Esophagus muscularis mucosa (tissue), 4 donors: Measurements from ENCODE around the gene EHD1. TPM values are rescaled to one million over a fixed set of nuclear protein-coding genes. Genes with fewer than 3 reads are reported as not detected.

Experiments used
- DNase-seq: peaks from one replicate; pipeline ENCODE4 v3.0.0-alpha.2; 2017; ENCODE audit errors: extremely low spot score
- H3K27ac ChIP-seq, 4 donors: fragments of 200-600 bp; sonication (generic); replicated peaks in 1 of 4; 1 replicate in 3 of 4; 2 replicates in 1 of 4; pipeline ENCODE4 v1.5.1; 2016 to 2019; ENCODE audit warnings: mild to moderate bottlenecking in 1 of 4
- H3K27me3 ChIP-seq, 4 donors: fragments of 200-600 bp; sonication (generic); one replicate each; pipeline versions ENCODE4 v1.5.1 to v1.6.0; 2016 to 2019
- H3K36me3 ChIP-seq, 4 donors: fragments of 200-600 bp; sonication (generic); one replicate each; pipeline ENCODE4 v1.5.1; 2016 to 2019
- H3K4me1 ChIP-seq, 4 donors: fragments of 200-600 bp; sonication (generic); one replicate each; pipeline ENCODE4 v1.5.1; 2016 to 2019
- H3K4me3 ChIP-seq, 4 donors: fragments of 200-600 bp; sonication (generic); 1 replicate in 2 of 4; 2 replicates in 2 of 4; pipeline ENCODE4 v1.5.1; 2016 to 2019; ENCODE audit warnings: mild to moderate bottlenecking in 4 of 4, moderate library complexity in 1 of 4
- H3K9me3 ChIP-seq, 4 donors: fragments of 200-600 bp; sonication (generic); 1 replicate in 3 of 4; 2 replicates in 1 of 4; pipeline ENCODE4 v1.5.1; 2016 to 2019
- EP300 ChIP-seq: sonication (generic); formaldehyde crosslinking; IDR thresholded peaks from one replicate; pipeline ENCODE4 v1.6.1; 2017; ENCODE audit warnings: antibody characterized with exemption
- POLR2A ChIP-seq: fragments of 450-650 bp; IDR thresholded peaks from one replicate; pipeline ENCODE4 v1.6.1; 2017; ENCODE audit warnings: antibody characterized with exemption, moderate library complexity, mild to moderate bottlenecking, low read depth
- POLR2AphosphoS5 ChIP-seq, 2 donors: sonication (generic); formaldehyde crosslinking; IDR thresholded peaks; one replicate each; pipeline ENCODE4 v1.6.1; 2017; ENCODE audit warnings: antibody characterized with exemption in 2 of 2
- WGBS: methylation state at CpG from one replicate; pipeline ENCODE4 v1.1.5; 2018; 5-methylcytosine and 5-hydroxymethylcytosine counted together
- intact Hi-C: fragments of 100-400 bp; cut with DNase I; formaldehyde crosslinking; loops from one replicate; pipeline ENCODE4 v1.15.1; 2023
- total RNA-seq, 4 donors: library from RNA; depleted of rRNA; stranded (reverse); fragments of >200 nt; gene quantifications; one replicate each; pipeline versions ENCODE4 v1.1.0 to v1.2.1, GENCODE V29; 2016
- TF ChIP-seq, protein P1 (sequence below), 3 experiments: fragments of 200-600 bp in 2 of 3; fragments of 450-650 bp in 1 of 3; sonication (generic) in 2 of 3; IDR thresholded peaks; one replicate each; pipeline ENCODE4 v1.5.1; 2017 to 2019; ENCODE audit warnings: antibody characterized with exemption in 3 of 3, mild to moderate bottlenecking in 2 of 3, moderate library complexity in 1 of 3

Gene EHD1
- total RNA-seq, 4 donors from 2014 or later, result 57.0 to 193 (median 104) TPM

DNA sequence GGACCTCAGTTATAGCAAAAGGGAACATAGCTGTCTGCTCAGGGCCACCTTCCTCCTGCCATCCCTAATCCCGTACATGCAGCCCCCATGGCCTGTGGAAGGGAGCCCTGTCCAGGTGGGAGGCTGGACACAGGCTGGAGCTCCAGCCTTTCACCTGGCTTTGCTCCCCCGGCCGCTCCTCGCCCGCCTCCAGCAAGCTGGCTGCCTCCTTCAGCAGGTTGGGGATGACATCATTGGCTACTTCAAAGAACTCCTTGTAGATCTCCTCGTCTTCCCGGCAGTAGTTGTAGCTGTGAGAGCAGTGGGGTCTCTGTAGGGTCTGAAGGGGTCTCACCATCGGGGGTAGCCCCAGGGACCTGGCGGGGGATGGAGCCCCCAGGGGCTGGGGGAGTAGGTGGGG lies 72.9 kb downstream of the EHD1 start:
- 82% methylated on average over 5 of the region's 9 CpGs for WGBS
- H3K27ac ChIP-seq, result no peak overlapping the region
- H3K27me3 ChIP-seq, result no peaks in the 10 kb centered on the region
- H3K4me3 ChIP-seq, result no peak overlapping the region
- TF ChIP-seq EP300 (no peak), POLR2AphosphoS5 (IDR thresholded peaks at IDR 0.05) (no peak), POLR2A (no peak)
- TF ChIP-seq, protein P1, sequence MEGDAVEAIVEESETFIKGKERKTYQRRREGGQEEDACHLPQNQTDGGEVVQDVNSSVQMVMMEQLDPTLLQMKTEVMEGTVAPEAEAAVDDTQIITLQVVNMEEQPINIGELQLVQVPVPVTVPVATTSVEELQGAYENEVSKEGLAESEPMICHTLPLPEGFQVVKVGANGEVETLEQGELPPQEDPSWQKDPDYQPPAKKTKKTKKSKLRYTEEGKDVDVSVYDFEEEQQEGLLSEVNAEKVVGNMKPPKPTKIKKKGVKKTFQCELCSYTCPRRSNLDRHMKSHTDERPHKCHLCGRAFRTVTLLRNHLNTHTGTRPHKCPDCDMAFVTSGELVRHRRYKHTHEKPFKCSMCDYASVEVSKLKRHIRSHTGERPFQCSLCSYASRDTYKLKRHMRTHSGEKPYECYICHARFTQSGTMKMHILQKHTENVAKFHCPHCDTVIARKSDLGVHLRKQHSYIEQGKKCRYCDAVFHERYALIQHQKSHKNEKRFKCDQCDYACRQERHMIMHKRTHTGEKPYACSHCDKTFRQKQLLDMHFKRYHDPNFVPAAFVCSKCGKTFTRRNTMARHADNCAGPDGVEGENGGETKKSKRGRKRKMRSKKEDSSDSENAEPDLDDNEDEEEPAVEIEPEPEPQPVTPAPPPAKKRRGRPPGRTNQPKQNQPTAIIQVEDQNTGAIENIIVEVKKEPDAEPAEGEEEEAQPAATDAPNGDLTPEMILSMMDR (IDR thresholded peaks at IDR 0.05), result no peak
- no peaks in the 10 kb centered on the region for H3K9me3 ChIP-seq
- no peak for DNase-seq
- peaks cover 12 to 43% (median 37%) of the 10 kb centered on the region in 4 donors for H3K36me3 ChIP-seq
- peaks cover 29 to 61% (median 50%) of the 10 kb centered on the region in 4 donors for H3K4me1 ChIP-seq
- intact Hi-C loops, result no loop called here

DNA sequence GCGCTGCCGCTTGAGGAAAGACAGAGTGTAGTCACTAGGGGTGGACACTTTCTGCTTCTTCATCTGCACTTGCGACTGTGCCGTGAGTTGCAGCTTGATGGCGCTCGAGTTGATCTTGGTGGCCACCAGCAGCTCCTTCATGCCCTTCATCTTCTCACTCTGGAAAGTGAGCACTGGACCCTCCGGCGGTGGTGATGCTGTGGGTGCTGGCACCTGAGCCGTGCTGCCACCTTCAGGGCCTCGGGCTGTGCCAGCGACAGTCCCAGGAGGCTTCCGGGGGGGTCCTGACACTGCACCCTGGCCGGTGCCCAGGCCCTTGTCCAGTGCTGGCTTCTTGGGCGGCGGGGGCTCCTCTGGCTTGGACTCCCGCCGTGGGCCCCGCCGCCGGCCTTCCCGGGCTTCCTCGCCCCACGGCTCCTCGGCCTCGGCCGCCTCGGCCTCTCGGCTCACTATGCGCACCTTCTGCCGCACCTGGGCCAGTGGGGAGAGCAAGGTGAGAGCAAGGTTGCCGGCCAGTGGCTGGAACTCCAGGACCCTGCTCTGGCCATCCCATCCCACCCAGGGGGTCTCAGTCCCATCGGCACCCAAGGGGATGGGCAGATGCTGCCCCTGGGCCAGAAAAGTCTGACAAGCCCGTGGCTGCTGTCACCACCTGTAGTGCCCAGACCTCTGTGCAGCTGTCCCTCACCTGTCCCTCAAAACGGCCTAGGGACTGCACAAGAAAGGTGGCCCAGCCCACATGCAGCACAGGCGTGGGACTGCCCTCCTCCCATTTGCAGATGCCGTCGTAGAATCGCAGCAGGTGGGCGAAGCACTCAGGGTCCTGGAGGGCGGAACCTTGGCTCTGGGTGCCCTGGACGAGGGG lies 73.8 kb downstream of the EHD1 start:
- TF ChIP-seq, protein P1 (IDR thresholded peaks at IDR 0.05), result no peak
- TF ChIP-seq POLR2A (no peak), EP300 (no peak), POLR2AphosphoS5 (IDR thresholded peaks at IDR 0.05) (no peak)
- peak overlapping the region; percentile 85 to 93 (median 88) for H3K27ac ChIP-seq
- H3K4me3 ChIP-seq, result peak overlapping the region in 1 of 4 donors; percentile 77
- no peaks in the 10 kb centered on the region for H3K9me3 ChIP-seq
- peaks cover 26 to 55% (median 47%) of the 10 kb centered on the region in 4 donors for H3K4me1 ChIP-seq
- DNase-seq, result no peak
- intact Hi-C loops, result no loop called here
- H3K27me3 ChIP-seq, result no peaks in the 10 kb centered on the region
- 92% methylated on average over 29 of the region's 41 CpGs for WGBS
- H3K36me3 ChIP-seq, result peaks cover 12 to 52% (median 42%) of the 10 kb centered on the region in 4 donors

DNA sequence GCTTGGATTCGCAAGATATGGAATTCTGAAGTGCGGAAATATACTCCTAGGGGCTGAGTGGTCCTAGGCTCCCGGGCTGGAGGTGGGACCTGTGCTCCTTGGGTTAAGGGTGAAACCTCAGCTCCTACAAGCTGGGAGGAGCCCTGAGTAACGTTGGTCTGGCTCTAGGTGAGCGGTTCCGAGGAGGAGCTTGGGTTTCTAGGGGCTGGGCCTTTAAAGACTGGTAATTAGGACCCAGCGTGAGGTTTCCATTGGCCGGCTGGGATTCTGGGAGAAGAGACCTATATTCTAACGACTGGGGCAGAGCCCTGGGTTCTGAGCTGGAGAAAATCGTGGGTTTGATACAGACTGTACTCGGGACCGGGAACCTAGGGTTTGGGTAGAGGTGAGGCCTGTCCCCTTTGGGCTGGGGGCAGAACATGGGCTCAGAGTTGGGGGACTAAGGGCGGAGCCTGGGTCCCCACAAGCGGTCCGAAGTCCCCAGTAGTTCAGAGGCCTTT lies 74.5 kb downstream of the EHD1 start:
- H3K36me3 ChIP-seq, result peaks cover 12 to 59% (median 48%) of the 10 kb centered on the region in 4 donors
- peak overlapping the region; percentile 85 to 93 (median 88) for H3K27ac ChIP-seq
- intact Hi-C loops, result loop anchor here (2.0 kb wide), 1 partner anchor 59 kb away; the partner anchor contains the start of gene RASGRP2
- 43% methylated on average over 12 of the region's 15 CpGs for WGBS
- H3K4me3 ChIP-seq, result peak overlapping the region; percentile 73 to 84 (median 78)
- no peaks in the 10 kb centered on the region for H3K9me3 ChIP-seq
- H3K27me3 ChIP-seq, result no peaks in the 10 kb centered on the region
- TF ChIP-seq, protein P1 (IDR thresholded peaks at IDR 0.05), result no peak
- TF ChIP-seq EP300 (no peak), POLR2AphosphoS5 (IDR thresholded peaks at IDR 0.05) (no peak), POLR2A (no peak)
- H3K4me1 ChIP-seq, result peaks cover 20 to 48% (median 40%) of the 10 kb centered on the region in 4 donors
- DNase-seq, result no peak

DNA sequence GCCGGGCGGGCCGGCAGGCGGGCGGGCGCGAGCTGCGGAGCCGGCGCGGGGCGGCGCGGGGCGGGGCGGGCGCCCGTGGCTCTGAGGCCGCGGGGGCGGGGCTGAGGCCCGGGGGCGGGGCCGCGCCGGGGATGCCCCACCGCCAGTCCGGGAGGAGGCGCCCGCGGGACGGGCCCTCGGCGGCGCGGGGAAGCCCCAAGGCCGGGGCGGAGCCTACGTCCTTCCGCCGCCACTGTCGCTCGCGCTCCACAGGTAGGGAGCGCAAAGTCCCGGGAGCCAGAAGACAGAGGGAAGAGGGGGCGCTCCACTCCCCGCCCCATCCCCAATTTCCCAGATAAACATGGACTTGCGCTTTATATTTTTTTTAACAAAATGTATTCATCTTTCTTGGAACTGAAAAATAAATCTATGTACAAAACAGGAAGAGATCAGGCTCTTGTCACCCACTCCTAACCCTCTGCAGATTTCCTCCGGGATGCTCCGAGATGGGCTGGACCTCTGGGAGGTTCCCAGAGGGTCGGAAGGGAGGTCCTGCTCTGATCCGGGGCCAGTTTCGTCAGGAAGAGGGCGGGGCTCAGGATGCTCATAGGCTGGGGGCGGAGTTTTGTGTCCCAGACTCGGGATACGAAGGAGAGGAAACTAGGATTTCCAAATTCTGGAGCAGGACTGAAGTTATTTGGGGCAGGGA lies 75.1 kb downstream of the EHD1 start, which contains the start of gene MAP4K2:
Gene MAP4K2 (minus strand): TSS at position 57 of the 688 bp plus-strand sequence. CDS start 65 bp downstream, outside the sequence.
- H3K27me3 ChIP-seq, result no peaks in the 10 kb centered on the region
- H3K36me3 ChIP-seq, result peaks cover 12 to 65% (median 54%) of the 10 kb centered on the region in 4 donors
- 0% methylated on average over 16 of the region's 58 CpGs for WGBS
- TF ChIP-seq POLR2AphosphoS5 (IDR thresholded peaks at IDR 0.05) (peak; percentile 53 to 75), POLR2A (no peak), EP300 (no peak)
- TF ChIP-seq, protein P1 (IDR thresholded peaks at IDR 0.05), result peak in 2 of 3 experiments; percentile 4 to 26
- intact Hi-C loops, result loop anchor here (2.0 kb wide), 1 partner anchor 59 kb away; the partner anchor contains the start of gene RASGRP2
- DNase-seq, result peak; percentile 97
- peaks cover 20 to 42% (median 34%) of the 10 kb centered on the region in 4 donors for H3K4me1 ChIP-seq
- H3K4me3 ChIP-seq, result peak within 1 kb of the TSS; percentile 73 to 84 (median 78)
- peak within 1 kb of the TSS; percentile 85 to 93 (median 88) for H3K27ac ChIP-seq
- no peaks in the 10 kb centered on the region for H3K9me3 ChIP-seq
